HTR-8/SVneo (cell line): Measurements from ENCODE around the gene DNTTIP2.
"Not testable (repeated sequence)": the region's sequence is repeated elsewhere in the genome, so short reads cannot be mapped to it uniquely, and the experiment has no call there.

Experiments
- DNase-seq: peaks from one replicate; pipeline ENCODE4 v3.0.0; 2011; ENCODE audit warnings: low spot score, mixed read lengths; ENCODE audit not compliant: insufficient read length
- FAIRE-seq: peaks from 2 replicates; lab custom pipeline; 2011; peaks lifted over from hg19 to GRCh38; lab: Jason Lieb, UNC

Gene DNTTIP2

DNA sequence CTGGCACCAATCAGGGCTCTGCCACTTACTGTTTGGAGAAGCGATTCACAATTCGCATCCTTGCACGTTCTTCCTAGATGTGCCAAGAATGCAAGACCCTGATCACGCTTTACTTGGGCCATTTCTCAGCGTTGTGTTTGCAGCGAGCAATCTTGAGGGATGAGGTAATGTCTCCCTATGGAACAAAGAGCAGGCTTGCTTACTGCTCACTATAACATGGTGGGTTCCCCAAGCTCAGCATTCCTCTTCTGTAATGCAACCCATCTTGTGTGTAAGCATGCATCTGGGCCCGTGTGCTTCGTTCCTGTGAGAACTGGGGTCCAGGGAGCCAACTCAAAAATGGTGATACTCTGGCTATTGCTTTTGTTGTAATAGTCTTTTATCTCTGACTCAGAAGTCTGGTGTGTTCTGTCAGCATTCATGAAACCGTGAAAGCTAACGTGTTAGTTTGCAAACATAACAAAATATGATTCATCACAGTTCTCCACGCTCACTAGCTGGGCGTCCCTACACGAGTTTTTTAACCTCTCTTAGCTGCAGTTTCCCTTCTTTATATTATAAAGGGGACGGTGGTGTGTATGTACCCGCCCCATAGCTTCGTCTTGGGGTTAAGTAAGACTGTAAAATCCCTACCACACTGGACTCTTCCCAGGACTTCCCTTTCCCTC lies 33.3 kb downstream of the DNTTIP2 start:
- no peak for FAIRE-seq

DNA sequence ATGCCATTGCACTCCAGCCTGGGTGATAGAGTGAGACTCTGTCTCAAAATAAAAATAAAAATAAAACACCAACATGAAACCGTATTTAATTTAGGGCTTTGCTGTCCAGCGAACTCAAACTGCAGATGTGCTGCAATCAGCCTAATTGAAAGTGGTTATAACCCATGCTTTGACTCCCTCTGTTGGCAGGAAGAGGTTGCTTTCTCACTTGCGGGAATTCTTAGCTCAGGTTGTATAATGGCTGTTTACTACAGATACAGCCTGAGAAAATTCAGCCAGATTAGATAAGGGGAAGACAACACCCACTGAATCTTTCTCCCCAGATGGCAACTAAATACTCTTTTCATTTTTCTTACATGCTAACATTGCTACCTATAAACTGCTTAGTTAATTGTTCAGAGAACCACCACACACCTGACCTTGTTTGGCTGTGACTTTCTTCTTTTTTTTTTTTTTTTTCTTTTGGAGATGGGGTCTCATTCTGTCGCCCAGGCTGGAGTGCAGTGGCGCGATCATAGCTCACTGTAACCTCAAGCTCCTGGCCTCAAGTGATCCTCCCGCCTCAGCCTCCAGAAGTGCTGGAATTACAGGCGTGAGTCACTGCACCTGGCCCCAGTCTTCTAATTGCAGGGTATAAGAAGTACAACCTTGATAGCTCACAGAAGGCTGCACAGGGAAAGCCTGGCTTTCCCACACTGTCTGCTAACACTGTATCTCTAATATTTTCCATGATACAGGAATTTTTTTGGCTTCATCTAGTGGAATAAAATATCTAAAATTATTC lies 34.6 kb downstream of the DNTTIP2 start:
- peak; percentile 64 for DNase-seq

More for the DNA sequence above, 33.3 kb downstream of the DNTTIP2 start:
- peak; percentile 14 for DNase-seq

DNA sequence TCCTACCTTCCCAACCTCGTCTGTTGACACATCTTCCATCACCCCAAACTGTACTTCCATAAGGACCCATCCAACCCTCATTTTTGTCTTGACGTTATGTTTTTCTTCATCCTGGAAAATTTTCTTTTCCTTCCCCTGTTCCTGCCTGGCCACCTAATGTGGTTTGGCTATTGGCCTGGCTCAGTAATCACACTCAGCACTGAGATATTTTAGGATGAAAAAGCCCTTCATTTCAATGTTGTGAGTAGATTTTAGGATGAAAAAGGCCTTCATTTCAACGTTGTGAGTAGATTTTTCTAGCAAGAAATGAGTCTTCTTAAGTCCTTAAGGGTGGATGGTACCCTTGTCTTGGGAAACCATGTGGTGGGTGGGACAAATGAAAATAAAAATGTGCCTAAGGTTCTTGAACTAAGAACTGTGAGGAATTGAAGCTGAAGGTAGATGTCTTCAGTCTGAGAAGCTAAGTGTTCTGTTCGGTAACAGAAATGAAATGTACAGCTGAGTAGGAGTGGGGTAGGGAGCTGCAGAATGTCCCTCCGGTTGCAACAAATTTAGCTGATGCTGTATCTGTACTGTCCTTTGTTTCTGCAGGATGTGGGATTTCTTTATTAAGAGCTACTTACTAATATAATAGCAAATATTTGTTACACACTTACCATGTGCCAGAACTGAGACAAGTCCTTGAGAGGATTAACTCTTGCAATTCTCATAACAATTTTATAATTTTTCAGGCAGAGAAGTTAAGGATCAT lies 36.1 kb downstream of the DNTTIP2 start:
- FAIRE-seq (no peak), DNase-seq (no peak)

More for the DNA sequence above, 34.6 kb downstream of the DNTTIP2 start:
- peak; percentile 23 for FAIRE-seq

DNA sequence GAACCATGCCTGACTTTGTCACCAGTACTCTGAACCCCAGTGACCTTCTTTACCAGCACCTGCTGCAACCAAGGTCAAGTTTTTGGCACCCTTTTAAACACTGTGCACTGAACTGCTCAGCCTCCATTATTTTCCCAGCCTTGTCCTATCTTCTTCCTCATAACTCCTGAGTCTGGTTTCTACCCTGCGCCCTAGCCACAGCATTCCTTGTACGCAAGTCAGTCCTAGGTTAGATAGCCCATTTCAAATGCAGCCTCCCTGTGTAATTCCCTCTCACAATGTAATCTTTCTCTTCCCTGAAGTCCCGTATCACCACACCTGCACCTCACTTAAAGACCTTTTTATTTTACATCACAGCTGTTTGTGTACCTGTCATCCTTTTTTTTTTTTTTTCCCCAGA lies 37.2 kb downstream of the DNTTIP2 start:
- DNase-seq (no peak), FAIRE-seq (no peak)

DNA sequence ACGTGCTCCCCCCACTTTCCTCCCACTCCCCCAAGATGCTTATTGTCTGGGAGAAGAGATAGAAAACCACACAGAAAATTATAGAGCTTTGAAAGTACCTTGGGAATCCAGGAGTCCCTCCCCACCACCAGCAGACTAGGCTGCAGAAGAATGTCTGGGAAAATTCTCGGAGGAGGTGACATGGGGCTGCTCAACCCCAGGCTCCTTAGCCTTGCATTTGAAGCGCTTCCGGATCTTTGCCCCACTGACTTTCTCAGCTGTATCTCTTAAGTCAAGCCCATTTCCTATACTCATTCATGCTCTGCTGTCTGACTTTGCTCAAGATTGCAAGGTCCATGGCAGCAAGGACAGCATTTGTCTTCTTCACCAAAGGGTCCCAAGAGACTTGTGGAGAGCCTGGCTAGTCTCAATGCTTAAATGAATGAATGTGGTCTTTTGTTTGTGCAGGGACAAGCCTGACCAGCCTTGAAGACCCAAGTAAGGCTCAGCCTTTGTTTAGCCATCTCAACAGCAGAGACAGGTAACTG lies 38.0 kb downstream of the DNTTIP2 start:
- FAIRE-seq (no peak), DNase-seq (no peak)

- DNase-seq: no peak
- no peak for FAIRE-seq
Measured at GRCh38 chr1:93839753-93840152, 39.3 kb downstream of the DNTTIP2 start.

DNA sequence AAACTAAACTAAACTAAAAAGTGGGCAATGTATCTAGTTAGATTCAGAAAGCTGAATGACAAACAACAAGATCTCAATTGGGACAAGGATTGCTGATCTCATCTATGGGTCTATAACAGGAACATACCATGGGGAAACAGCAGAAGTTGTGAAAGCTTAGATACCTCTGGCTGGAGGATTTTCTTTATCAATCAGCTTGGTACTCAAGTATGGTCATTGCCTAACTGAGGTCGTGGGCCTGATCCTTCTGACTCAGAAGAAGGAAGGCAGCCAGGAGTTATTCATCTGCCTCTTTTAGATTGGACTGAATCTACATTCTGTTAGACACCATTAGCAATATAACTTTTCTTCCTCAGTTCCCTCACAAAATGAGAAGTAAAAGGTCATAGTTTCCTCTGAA lies 39.7 kb downstream of the DNTTIP2 start:
- no peak for FAIRE-seq
- DNase-seq: no peak

- no peak for DNase-seq
- FAIRE-seq: no peak
Measured at GRCh38 chr1:93837961-93838360, 41.0 kb downstream of the DNTTIP2 start.

GRCh38 chr1:93833293-93833692 lies 45.7 kb downstream of the DNTTIP2 start:
- DNase-seq, FAIRE-seq: not testable (repeated sequence)

DNA sequence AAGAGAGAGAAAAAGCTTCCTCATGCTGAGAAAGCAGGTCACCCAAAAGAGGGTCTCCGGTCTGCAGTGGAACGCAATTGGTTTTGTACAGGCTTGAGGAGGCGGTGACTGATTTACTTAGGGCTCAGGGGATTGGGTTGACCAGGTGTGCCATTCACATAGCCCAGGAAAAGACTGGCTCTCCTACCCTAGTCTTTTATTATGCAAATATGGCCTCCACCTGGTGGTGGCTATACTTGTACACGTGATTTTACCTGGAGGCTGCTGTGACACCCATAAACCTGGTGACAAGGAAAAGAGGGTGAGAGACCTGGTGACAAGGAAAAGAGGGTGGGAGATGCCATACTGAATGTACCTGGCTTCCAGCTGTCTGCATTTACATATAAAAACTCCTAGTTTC lies 49.9 kb downstream of the DNTTIP2 start:
- DNase-seq (no peak), FAIRE-seq (no peak)

DNA sequence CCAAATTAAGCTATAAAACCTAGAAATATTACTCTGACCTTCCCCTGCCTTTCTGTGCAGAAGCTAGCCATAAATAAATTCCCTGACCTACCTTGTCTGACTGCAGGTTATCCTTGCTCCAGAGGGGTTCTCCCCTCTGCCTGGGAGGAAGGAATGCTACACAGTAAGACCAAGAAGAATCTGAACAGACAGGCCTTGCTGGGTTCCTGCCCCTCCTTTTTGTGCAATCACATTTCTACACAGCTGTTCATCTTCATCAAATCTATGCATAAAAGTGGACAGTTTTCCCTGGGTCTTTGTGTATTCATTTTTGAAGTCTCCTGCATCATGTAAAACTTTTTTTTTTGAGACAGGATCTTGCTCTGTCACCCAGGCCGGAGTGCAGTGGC lies 50.6 kb downstream of the DNTTIP2 start:
- DNase-seq (no peak), FAIRE-seq (no peak)

GRCh38 chr1:93827633-93828366 lies 51.2 kb downstream of the DNTTIP2 start:
- DNase-seq: no peak
- no peak for FAIRE-seq

- FAIRE-seq: no peak
- no peak for DNase-seq
Measured at GRCh38 chr1:93827128-93827527, 51.9 kb downstream of the DNTTIP2 start.

- no peak for FAIRE-seq
- DNase-seq: no peak
Measured at GRCh38 chr1:93824834-93825233, 54.2 kb downstream of the DNTTIP2 start.

DNA sequence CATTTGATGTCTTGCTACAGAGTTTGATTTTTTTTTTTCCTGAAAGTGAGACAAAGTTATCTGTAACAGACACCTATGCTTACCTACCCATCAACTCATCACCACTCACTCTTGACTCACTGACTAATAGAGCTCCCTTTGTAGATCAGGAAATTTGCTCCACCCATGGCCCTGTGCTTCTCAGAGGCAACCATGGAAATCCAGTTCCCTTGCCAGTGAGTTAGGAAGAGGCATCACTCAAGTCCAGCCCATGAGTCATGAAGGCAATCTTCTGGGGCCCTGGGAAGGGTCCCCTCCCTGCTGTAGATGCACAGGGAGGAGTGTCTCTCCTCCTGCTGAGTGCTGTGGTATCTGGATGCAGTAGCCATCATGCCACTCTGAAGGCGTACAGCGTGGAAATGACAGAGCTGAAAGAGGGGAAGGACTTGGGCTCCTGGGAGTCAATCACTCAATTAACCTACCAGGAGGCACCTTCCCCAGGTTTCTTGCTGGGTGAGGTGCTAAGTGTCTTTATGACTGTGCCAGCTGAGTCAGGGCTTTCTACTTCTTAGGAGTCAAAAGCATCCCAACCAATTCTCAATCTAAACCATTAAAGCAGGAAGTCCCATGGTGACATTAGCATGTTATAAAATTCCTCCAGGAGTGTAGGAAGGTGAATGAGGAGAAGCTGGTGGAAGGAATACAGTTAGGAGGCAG lies 56.1 kb downstream of the DNTTIP2 start:
- FAIRE-seq (no peak), DNase-seq (no peak)

DNA sequence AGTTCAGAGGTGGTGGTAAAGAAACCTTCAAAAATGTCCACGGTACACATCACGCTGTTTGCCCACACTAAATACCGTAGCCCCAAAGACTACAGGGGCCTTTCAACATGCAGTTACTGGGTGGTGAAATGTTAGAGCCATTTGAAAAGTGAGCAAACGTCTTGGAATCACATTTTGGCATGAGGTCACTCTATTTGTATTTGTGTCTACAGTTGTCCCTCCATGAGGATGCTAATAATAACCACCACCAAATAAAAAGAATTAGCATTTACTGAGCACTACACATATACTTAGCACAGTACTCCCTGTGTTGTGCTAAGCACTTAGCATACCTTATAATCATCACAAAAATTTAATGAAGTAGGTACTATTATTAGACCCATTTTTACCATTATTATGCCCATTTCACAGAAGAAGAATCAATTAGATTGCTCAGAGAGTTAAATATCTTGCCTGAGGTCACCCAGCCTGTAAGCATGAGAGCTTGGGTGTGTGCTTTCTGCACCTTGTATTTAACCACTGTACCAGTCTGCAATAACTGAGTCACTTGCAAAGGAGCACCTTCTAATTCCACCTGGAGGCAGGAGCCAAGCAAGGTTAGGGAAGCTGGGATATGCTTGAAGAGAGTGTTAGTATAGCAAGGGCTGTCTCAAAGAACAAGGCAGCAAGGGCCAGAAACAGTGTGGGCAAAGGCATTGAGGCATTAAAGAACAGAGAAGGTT lies 57.4 kb downstream of the DNTTIP2 start:
- FAIRE-seq (no peak), DNase-seq (no peak)

GRCh38 chr1:93820554-93821422 lies 58.2 kb downstream of the DNTTIP2 start:
- FAIRE-seq: no peak
- no peak for DNase-seq

- no peak for FAIRE-seq
- DNase-seq: no peak
Measured at GRCh38 chr1:93818570-93818959, 60.4 kb downstream of the DNTTIP2 start.
